GM10266 (cell line): Measurements from ENCODE around the gene NEURL1B.

ENCODE experiments used
- DNase-seq: peaks from one replicate; pipeline ENCODE4 v3.0.0; 2012; ENCODE audit errors: extremely low spot score
- CTCF ChIP-seq: IDR thresholded peaks from 2 replicates; pipeline ENCODE4 v1.5.1; 2012; ENCODE audit warnings: mild to moderate bottlenecking, low read depth; ENCODE audit not compliant: control insufficient read depth, insufficient read depth; ENCODE audit errors: missing control alignments

The NEURL1B gene

GRCh38 chr5:172622091-172623046, 18.7 kb upstream of the NEURL1B start:
- no peak for DNase-seq
- no peak for TF ChIP-seq CTCF

- DNase-seq: no peak
- TF ChIP-seq CTCF: no peak
These were observed 17.6 kb upstream of the NEURL1B start for GRCh38 chr5:172623313-172623980.

GRCh38 chr5:172624083-172624995, 16.7 kb upstream of the NEURL1B start:
- DNase-seq: no peak
- TF ChIP-seq CTCF: no peak

- TF ChIP-seq CTCF: no peak
- DNase-seq: no peak
These were observed 15.8 kb upstream of the NEURL1B start for GRCh38 chr5:172624996-172625964.

- no peak for TF ChIP-seq CTCF
- DNase-seq: no peak
These were observed 15.0 kb upstream of the NEURL1B start for GRCh38 chr5:172626031-172626581.

GRCh38 chr5:172630082-172630481, 11.0 kb upstream of the NEURL1B start:
- TF ChIP-seq CTCF: no peak
- no peak for DNase-seq
